GM13976 (cell line): Measurements from ENCODE around the gene PRR12.

ENCODE experiments used
- DNase-seq: peaks from one replicate; pipeline ENCODE4 v3.0.0; 2012; ENCODE audit warnings: low spot score
- in situ Hi-C: fragments of 300-500 bp; cut with MboI; formaldehyde crosslinking; loops from one replicate; pipeline ENCODE4 v1.12.0; 2022; ENCODE audit warnings: low sequenced_read_pairs, mixed read lengths, inconsistent platforms; ENCODE audit not compliant: unreplicated experiment
- TF ChIP-seq, protein P1 (sequence below): IDR thresholded peaks from 2 replicates; pipeline ENCODE4 v1.5.1; 2012; ENCODE audit warnings: borderline replicate concordance, mild to moderate bottlenecking; ENCODE audit not compliant: insufficient read depth; ENCODE audit errors: extremely low read depth, missing control alignments, control extremely low read depth

Gene PRR12

GRCh38 chr19:49594993-49595818, 4.2 kb downstream of the PRR12 start:
- in situ Hi-C loops = no loop called here
- TF ChIP-seq, protein P1, sequence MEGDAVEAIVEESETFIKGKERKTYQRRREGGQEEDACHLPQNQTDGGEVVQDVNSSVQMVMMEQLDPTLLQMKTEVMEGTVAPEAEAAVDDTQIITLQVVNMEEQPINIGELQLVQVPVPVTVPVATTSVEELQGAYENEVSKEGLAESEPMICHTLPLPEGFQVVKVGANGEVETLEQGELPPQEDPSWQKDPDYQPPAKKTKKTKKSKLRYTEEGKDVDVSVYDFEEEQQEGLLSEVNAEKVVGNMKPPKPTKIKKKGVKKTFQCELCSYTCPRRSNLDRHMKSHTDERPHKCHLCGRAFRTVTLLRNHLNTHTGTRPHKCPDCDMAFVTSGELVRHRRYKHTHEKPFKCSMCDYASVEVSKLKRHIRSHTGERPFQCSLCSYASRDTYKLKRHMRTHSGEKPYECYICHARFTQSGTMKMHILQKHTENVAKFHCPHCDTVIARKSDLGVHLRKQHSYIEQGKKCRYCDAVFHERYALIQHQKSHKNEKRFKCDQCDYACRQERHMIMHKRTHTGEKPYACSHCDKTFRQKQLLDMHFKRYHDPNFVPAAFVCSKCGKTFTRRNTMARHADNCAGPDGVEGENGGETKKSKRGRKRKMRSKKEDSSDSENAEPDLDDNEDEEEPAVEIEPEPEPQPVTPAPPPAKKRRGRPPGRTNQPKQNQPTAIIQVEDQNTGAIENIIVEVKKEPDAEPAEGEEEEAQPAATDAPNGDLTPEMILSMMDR = no peak
- no peak for DNase-seq

DNA sequence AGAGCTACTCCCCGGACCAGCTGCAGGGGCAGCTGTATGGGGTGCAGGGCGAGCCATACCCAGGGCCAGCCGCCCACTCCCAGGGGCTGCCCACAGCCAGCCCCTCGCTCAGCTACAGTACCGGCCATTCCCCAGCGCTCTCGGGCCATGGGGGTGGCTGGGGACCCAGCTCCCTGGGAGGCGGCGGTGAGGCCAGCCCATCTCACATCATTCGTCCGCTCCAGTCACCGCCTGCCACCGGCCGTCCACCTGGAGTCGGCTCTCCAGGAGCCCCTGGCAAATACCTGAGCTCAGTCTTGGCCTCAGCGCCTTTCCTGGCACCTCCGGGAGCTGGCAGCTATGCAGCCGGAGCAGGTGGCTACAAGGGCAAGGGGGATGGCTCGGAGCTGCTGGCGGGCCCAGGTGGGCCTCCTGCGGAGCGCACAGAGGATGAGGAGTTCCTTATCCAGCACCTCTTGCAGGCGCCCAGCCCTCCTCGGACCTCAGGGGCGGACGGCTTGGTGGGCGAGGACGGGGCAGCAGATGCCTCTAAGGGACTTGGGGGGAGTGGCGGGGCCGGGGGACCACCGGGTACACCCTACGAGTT, 4.9 kb downstream of the PRR12 start:
- in situ Hi-C loops = no loop called here
- peak; percentile 18 for DNase-seq
- TF ChIP-seq, protein P1 = no peak

DNA sequence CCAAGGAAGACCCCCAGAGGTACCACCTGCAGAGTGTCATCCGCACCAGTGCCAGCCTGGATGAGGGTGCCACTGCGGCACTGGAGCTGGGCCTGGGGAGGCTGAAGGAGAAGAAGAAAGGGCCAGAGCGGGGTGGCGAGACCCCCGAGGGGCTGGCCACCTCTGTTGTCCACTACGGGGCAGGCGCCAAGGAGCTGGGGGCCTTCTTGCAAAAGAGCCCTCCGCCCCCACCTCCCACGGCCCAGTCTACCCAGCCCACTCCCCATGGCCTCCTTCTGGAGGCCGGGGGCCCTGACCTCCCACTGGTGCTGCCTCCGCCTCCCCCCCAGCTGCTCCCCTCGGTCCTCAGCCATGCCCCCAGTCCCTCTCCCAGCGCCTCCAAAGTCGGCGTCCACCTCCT, 5.4 kb downstream of the PRR12 start:
- in situ Hi-C loops = no loop called here
- TF ChIP-seq, protein P1 = no peak
- no peak for DNase-seq

DNA sequence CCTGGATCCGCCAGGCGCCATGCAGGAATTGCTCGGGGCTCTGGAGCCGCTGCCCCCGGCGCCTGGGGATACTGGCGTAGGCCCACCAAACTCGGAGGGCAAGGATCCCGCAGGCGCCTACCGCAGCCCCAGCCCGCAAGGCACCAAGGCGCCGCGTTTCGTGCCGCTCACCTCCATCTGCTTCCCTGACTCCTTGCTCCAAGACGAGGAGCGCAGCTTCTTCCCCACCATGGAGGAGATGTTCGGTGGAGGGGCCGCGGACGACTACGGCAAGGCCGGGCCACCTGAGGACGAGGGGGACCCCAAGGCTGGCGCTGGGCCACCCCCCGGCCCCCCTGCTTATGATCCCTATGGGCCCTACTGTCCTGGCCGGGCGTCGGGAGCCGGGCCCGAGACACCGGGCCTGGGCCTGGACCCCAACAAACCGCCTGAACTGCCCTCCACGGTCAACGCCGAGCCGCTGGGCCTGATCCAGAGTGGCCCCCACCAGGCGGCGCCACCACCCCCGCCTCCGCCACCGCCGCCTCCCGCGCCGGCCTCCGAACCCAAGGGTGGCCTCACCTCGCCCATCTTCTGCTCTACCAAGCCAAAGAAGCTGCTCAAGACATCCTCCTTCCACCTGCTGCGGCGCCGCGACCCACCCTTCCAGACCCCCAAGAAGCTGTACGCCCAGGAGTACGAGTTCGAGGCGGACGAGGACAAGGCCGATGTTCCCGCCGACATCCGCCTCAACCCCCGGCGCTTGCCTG, 6.1 kb downstream of the PRR12 start:
- DNase-seq = no peak
- TF ChIP-seq, protein P1 = no peak
- in situ Hi-C loops = no loop called here

DNA sequence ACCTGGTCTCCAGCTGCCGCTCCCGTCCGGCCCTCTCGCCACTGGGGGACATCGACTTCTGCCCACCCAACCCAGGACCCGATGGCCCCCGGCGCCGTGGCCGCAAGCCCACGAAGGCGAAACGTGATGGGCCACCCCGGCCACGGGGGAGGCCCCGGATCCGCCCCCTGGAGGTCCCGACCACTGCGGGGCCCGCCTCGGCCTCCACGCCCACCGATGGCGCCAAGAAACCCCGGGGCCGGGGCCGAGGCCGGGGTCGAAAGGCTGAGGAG, 6.7 kb downstream of the PRR12 start:
- DNase-seq = no peak
- in situ Hi-C loops = no loop called here
- TF ChIP-seq, protein P1 = no peak

- peak; percentile 24 for DNase-seq
- in situ Hi-C loops = no loop called here
- TF ChIP-seq, protein P1 = no peak
These were observed 8.7 kb downstream of the PRR12 start for GRCh38 chr19:49599378-49600295.
